Measurements from ENCODE around the gene S100A12.

Gene S100A12

DNA sequence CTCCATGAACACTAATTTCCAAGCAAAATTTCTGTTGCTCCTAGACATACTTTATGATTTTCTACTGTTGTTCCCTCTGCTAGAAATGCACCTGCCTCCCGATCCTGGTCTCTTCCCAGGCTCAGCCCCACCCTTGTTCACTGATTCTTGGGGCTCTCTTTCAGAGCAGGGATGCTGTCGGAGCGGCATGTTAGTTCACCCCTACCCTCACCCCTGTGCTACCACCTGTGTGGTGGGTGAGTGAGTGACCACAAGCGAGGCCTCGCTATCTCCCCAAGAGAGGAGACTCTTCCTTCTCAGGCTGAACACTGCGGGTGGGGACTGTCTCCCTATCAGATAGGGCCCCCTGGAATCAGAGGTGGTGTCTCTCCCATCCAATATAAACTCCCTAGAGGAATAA lies 20.4 kb upstream of the S100A12 start:
- peaks cover 80% of the 10 kb centered on the region for H3K27me3 ChIP-seq (ENCODE audit: insufficient read depth, low read length)
- H3K4me1 ChIP-seq (ENCODE audit: control insufficient read depth, insufficient read depth, low read length, unreplicated experiment), result no peaks in the 10 kb centered on the region
- H3K36me3 ChIP-seq (ENCODE audit: insufficient read depth, low read length), result no peaks in the 10 kb centered on the region
- H2AFZ ChIP-seq (ENCODE audit: low read length, unreplicated experiment), result no peak overlapping the region
- no peak overlapping the region for H3K27ac ChIP-seq (ENCODE audit: low read depth, low read length)
- H3K79me2 ChIP-seq (ENCODE audit: control insufficient read depth, insufficient read depth, low read length, unreplicated experiment), result no peaks in the 10 kb centered on the region
- H3K4me3 ChIP-seq (ENCODE audit: low read depth, low read length), result no peak overlapping the region

DNA sequence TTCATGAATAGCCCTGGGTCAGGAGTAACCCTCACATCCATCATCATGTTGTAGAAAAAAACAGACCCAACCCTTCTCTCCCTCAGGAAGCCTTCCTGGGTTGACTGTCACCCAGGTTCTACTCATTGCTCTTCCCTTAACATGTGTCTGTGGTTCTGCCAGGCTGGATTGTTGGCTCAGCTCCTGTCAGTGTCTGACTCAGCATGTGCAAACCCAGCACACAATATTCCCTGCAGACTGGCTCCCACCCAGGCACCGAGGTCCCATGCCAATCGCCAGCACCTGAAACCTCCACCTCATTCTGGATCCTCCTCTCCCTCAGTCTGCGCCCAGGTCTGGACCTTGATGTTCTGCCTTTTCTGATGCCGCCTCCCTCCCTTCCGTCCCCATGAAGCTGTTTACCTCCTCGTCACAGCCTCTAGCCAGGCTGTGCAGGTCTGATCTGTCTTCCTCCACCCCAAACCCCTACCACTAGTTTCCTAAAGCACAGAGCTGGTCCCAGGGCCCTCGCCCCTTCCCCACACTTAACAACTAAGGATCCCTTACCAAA lies 19.8 kb upstream of the S100A12 start:
- H3K27ac ChIP-seq (ENCODE audit: low read depth, low read length), result no peak overlapping the region
- peaks cover 80% of the 10 kb centered on the region for H3K27me3 ChIP-seq (ENCODE audit: insufficient read depth, low read length)
- no peaks in the 10 kb centered on the region for H3K4me1 ChIP-seq (ENCODE audit: control insufficient read depth, insufficient read depth, low read length, unreplicated experiment)
- H3K79me2 ChIP-seq (ENCODE audit: control insufficient read depth, insufficient read depth, low read length, unreplicated experiment), result no peaks in the 10 kb centered on the region
- H2AFZ ChIP-seq (ENCODE audit: low read length, unreplicated experiment), result no peak overlapping the region
- no peaks in the 10 kb centered on the region for H3K36me3 ChIP-seq (ENCODE audit: insufficient read depth, low read length)
- H3K4me3 ChIP-seq (ENCODE audit: low read depth, low read length), result no peak overlapping the region

DNA sequence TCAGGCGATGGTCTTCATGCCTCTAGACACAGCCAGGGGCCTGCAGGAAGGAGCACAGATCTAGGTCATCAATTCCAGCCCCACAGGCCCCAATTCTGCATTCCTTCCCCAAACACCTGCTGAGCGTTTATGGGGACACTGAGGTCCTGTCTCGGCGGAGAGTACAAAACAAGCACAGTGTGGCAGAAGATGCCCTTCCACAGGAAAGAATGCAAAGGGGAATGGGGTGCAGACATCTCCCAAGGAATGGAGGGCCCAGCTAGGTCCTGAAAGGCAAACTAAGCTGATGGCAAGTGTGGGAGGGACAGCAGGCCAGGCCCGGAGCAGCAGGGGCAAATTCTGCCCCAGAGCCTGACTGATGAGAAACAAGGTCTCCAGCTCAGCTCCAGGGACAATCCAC lies 19.0 kb upstream of the S100A12 start:
- Histone ChIP-seq H3K4me1 (ENCODE audit: control insufficient read depth, insufficient read depth, low read length, unreplicated experiment) (no peaks in the 10 kb centered on the region), H3K27ac (ENCODE audit: low read depth, low read length) (no peak overlapping the region), H3K36me3 (ENCODE audit: insufficient read depth, low read length) (no peaks in the 10 kb centered on the region), H2AFZ (ENCODE audit: low read length, unreplicated experiment) (no peak overlapping the region), H3K4me3 (ENCODE audit: low read depth, low read length) (no peak overlapping the region), H3K79me2 (ENCODE audit: control insufficient read depth, insufficient read depth, low read length, unreplicated experiment) (no peaks in the 10 kb centered on the region), H3K27me3 (ENCODE audit: insufficient read depth, low read length) (peaks cover 82% of the 10 kb centered on the region)

DNA sequence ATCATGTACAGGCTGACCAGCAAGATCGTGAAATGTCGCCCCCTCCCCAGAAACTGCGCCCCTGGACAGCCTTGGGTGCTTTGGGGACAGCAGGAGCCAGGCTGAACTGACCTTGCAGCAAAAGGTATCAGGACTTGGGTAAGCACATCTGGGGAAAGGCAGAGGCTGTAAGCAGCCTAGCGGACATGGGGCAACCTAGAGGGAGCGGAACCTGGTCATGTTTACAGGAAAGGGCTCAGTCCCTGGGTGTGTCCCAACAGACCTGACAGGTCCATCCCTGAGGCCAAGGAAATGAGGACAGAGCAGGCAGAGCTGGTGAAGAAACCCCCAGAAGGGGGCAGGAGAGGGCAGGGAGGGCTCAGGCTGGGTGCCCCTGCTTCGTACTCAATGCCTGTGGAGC lies 18.5 kb upstream of the S100A12 start:
- H3K4me3 ChIP-seq (ENCODE audit: low read depth, low read length), result no peak overlapping the region
- H3K27ac ChIP-seq (ENCODE audit: low read depth, low read length), result no peak overlapping the region
- no peak overlapping the region for H2AFZ ChIP-seq (ENCODE audit: low read length, unreplicated experiment)
- no peaks in the 10 kb centered on the region for H3K4me1 ChIP-seq (ENCODE audit: control insufficient read depth, insufficient read depth, low read length, unreplicated experiment)
- H3K79me2 ChIP-seq (ENCODE audit: control insufficient read depth, insufficient read depth, low read length, unreplicated experiment), result no peaks in the 10 kb centered on the region
- H3K36me3 ChIP-seq (ENCODE audit: insufficient read depth, low read length), result no peaks in the 10 kb centered on the region
- H3K27me3 ChIP-seq (ENCODE audit: insufficient read depth, low read length), result peaks cover 82% of the 10 kb centered on the region

DNA sequence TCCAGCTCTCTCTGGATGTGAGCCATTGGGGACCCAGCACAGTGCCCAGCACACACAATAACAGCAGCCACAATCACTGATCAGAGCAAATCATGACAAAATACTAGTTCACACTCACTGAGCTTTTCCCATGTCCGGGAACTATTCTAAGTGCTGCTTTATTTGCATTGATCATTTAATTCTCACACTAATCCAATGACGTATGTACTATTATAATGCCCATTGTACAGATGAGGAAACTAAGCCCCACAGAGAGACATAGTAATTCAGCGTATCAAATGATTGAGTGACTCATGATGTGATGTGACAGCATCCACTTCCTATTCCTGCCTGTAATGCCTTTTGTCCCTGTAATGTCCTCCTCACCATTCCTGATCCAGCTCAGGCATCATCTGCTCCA lies 17.4 kb upstream of the S100A12 start:
- H3K4me1 ChIP-seq (ENCODE audit: control insufficient read depth, insufficient read depth, low read length, unreplicated experiment), result no peaks in the 10 kb centered on the region
- H3K36me3 ChIP-seq (ENCODE audit: insufficient read depth, low read length), result no peaks in the 10 kb centered on the region
- H3K79me2 ChIP-seq (ENCODE audit: control insufficient read depth, insufficient read depth, low read length, unreplicated experiment), result no peaks in the 10 kb centered on the region
- H3K27me3 ChIP-seq (ENCODE audit: insufficient read depth, low read length), result peaks cover 74% of the 10 kb centered on the region
- no peak overlapping the region for H3K4me3 ChIP-seq (ENCODE audit: low read depth, low read length)
- H3K27ac ChIP-seq (ENCODE audit: low read depth, low read length), result no peak overlapping the region
- H2AFZ ChIP-seq (ENCODE audit: low read length, unreplicated experiment), result no peak overlapping the region

DNA sequence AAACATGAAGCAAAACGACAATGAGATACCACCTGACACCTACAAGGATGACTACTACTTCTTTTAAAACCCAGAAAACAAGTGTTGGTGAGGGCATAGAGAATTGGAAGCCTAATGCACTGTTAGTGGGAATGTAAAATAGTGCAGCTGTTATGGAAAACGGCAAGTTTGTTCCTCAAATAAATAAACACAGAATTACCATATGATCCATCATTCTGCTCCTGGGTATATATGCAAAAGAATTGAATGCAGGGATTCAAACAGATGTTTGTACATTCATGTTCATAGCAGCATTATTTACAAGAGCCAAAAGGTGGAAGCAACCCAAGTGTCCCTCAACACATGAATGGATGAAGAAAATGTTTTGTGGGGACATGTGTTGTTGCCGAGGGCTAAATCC lies 16.8 kb upstream of the S100A12 start:
- H3K4me1 ChIP-seq (ENCODE audit: control insufficient read depth, insufficient read depth, low read length, unreplicated experiment), result no peaks in the 10 kb centered on the region
- H3K27me3 ChIP-seq (ENCODE audit: insufficient read depth, low read length), result peaks cover 68% of the 10 kb centered on the region

DNA sequence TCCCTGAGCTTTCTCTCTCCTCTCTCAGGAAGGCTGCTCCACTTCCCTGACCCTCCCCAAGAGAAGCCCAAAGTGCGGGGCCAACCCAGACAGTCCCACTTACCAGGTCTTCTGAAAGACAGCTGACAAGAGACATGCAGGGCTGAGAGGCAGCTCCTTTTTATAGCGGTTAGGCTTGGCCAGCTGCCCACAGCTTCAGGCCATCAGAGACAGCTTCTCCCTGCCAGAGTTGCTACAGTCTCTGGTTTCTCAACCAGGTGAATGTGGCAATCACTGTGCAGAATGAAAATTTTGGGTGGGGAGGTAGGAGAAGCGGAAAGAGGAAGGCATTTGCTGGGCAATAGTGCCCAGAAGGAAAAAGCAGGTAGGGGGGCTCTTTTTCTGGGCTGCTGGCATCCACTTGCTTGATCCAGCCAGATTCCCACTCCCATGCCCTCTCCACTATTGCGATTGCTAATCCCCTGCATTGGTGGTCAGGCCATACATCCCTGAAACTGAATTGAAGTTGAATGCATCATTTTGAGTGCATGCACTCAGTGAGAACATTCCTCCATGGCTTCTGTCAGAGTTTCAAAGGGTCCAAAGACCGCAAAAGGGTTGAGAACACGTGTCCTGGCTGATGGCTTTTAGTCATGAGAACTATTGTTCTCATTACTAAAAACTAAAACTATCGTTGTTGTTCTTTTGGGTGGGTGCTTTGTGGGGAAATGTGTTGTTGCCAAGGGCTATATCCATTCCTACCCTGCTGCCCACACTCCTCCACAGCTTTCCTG lies 15.7 kb upstream of the S100A12 start, which contains the start of gene S100A8:
S100A8 (minus strand) TSS at position 136 of the 773 bp plus-strand sequence. CDS start 538 bp downstream, outside the sequence.
- H3K27me3 ChIP-seq (ENCODE audit: insufficient read depth, low read length), result peaks cover 59% of the 10 kb centered on the region
- H3K27ac ChIP-seq (ENCODE audit: low read depth, low read length), result no peak within 1 kb of the TSS
- H3K4me1 ChIP-seq (ENCODE audit: control insufficient read depth, insufficient read depth, low read length, unreplicated experiment), result no peaks in the 10 kb centered on the region
- H3K79me2 ChIP-seq (ENCODE audit: control insufficient read depth, insufficient read depth, low read length, unreplicated experiment), result no peaks in the 10 kb centered on the region
- no peaks in the 10 kb centered on the region for H3K36me3 ChIP-seq (ENCODE audit: insufficient read depth, low read length)
- H2AFZ ChIP-seq (ENCODE audit: low read length, unreplicated experiment), result no peak within 1 kb of the TSS
- H3K4me3 ChIP-seq (ENCODE audit: low read depth, low read length), result no peak within 1 kb of the TSS

More for the DNA sequence above, 16.8 kb upstream of the S100A12 start:
- H3K79me2 ChIP-seq (ENCODE audit: control insufficient read depth, insufficient read depth, low read length, unreplicated experiment), result no peaks in the 10 kb centered on the region
- no peak overlapping the region for H2AFZ ChIP-seq (ENCODE audit: low read length, unreplicated experiment)
- H3K27ac ChIP-seq (ENCODE audit: low read depth, low read length), result no peak overlapping the region
- no peak overlapping the region for H3K4me3 ChIP-seq (ENCODE audit: low read depth, low read length)
- H3K36me3 ChIP-seq (ENCODE audit: insufficient read depth, low read length), result no peaks in the 10 kb centered on the region

DNA sequence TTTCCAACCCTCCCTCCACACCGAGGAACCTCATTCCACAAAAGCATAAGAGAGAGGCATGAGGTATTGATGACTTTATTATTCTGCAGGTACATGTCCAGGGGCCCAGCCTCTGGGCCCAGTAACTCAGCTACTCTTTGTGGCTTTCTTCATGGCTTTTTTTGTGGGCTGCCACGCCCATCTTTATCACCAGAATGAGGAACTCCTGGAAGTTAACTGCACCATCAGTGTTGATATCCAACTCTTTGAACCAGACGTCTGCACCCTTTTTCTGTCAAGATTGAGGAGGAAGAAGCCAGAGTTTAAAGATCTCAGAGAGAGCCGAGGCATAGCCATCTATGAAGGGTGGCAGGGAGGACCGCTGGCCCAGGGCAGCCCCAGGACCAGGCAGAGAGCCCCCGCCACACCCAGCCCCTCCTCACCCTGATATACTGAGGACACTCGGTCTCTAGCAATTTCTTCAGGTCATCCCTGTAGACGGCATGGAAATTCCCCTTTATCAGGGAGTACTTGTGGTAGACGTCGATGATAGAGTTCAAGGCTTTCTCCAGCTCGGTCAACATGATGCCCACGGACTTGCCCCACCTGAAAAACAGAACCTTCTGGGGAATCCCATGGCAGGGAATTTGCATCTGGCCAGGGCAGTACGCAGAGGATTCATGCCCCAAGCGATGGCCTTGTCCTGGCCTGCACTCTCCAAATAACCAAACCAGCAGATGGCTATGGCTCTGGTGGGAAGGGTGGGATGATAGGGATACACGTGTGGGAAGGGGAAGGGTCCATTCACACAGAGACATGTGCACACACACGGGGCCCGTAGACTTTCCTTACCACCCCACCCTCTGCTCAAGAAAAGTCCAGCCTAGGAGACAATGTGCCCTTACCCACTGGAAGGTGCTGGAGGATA lies 14.8 kb upstream of the S100A12 start:
- no peaks in the 10 kb centered on the region for H3K36me3 ChIP-seq (ENCODE audit: insufficient read depth, low read length)
- no peak overlapping the region for H3K4me3 ChIP-seq (ENCODE audit: low read depth, low read length)
- H3K4me1 ChIP-seq (ENCODE audit: control insufficient read depth, insufficient read depth, low read length, unreplicated experiment), result no peaks in the 10 kb centered on the region
- H3K27ac ChIP-seq (ENCODE audit: low read depth, low read length), result no peak overlapping the region
- H3K27me3 ChIP-seq (ENCODE audit: insufficient read depth, low read length), result peaks cover 59% of the 10 kb centered on the region
- H2AFZ ChIP-seq (ENCODE audit: low read length, unreplicated experiment), result no peak overlapping the region
- no peaks in the 10 kb centered on the region for H3K79me2 ChIP-seq (ENCODE audit: control insufficient read depth, insufficient read depth, low read length, unreplicated experiment)

DNA sequence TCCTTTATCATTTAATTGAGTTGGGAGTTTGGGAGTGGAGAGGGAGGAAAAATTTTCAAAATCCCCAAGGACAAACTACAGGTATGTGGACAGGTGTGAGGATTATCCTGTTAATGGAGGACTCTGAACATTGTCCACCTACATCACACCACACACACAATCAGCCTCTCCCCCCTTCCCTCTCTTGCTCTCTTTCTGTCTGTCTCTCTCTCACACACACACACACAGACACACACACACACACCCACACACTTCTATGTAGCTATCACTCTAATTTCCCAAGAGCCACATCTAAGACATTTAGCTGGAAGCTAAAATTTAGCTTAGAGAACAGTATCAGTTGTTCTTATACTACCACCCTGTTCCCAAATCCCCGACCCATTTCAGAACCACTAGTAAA lies 14.0 kb upstream of the S100A12 start:
- no peak overlapping the region for H2AFZ ChIP-seq (ENCODE audit: low read length, unreplicated experiment)
- H3K4me3 ChIP-seq (ENCODE audit: low read depth, low read length), result no peak overlapping the region
- no peaks in the 10 kb centered on the region for H3K36me3 ChIP-seq (ENCODE audit: insufficient read depth, low read length)
- H3K4me1 ChIP-seq (ENCODE audit: control insufficient read depth, insufficient read depth, low read length, unreplicated experiment), result no peaks in the 10 kb centered on the region
- H3K79me2 ChIP-seq (ENCODE audit: control insufficient read depth, insufficient read depth, low read length, unreplicated experiment), result no peaks in the 10 kb centered on the region
- H3K27ac ChIP-seq (ENCODE audit: low read depth, low read length), result no peak overlapping the region
- peaks cover 60% of the 10 kb centered on the region for H3K27me3 ChIP-seq (ENCODE audit: insufficient read depth, low read length)

DNA sequence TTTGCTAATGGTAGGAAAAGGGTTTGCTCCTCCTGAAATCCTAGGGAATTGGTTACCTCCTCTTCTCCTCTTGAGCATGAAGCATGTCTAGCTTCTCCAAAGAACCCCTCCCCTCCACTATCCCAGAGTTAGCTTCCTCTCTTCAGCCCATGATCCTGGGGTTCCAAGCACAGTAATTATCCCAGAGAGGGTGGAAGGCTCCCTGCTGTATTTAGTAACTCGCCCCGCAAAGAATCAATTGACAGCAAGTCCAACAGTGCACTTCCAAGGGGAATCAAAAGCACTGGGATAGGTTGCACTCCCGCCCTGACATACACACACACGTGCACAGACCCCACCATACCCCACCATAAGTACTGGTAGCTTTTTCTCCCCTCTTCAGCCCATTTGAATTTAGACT lies 12.4 kb upstream of the S100A12 start:
- Histone ChIP-seq H3K36me3 (ENCODE audit: insufficient read depth, low read length) (no peaks in the 10 kb centered on the region), H2AFZ (ENCODE audit: low read length, unreplicated experiment) (no peak overlapping the region), H3K4me1 (ENCODE audit: control insufficient read depth, insufficient read depth, low read length, unreplicated experiment) (no peaks in the 10 kb centered on the region), H3K79me2 (ENCODE audit: control insufficient read depth, insufficient read depth, low read length, unreplicated experiment) (no peaks in the 10 kb centered on the region), H3K27ac (ENCODE audit: low read depth, low read length) (no peak overlapping the region), H3K4me3 (ENCODE audit: low read depth, low read length) (no peak overlapping the region), H3K27me3 (ENCODE audit: insufficient read depth, low read length) (peaks cover 58% of the 10 kb centered on the region)
